GM18907 (cell line): Measurements from ENCODE around the gene FRMPD4.
A peak's percentile ranks its signal among the peaks of the same experiment; 100 is the strongest.

Source experiments
- ATAC-seq: cut with Tn5 transposase; IDR thresholded peaks from one replicate; pipeline ENCODE4 v1.9.1; 2021; ENCODE audit warnings: mild to moderate bottlenecking, moderate library complexity; ENCODE audit not compliant: unreplicated experiment

Gene FRMPD4

DNA sequence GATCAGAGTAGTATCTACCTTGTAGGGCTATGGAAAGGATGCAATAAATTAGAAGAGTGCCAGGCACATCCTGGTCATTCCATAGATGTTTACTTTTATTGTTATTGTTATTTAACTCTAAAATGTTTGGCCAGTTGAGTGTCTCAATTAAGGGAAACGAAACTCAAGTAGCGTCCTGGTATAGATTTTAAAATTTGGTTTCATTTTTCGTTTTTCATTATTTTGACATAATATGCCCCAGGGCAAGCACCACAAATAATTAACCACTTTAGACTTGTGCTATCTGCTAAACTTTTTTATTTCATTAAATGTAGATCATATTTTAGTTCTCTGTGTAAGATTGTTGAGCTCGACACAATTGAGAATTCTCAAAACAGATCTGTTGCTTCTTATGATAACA is 473.2 kb downstream of the FRMPD4 start:
- ATAC-seq = peak; percentile 70

- ATAC-seq = no peak
These were observed 476.0 kb downstream of the FRMPD4 start for GRCh38 chrX:12614266-12614665.

DNA sequence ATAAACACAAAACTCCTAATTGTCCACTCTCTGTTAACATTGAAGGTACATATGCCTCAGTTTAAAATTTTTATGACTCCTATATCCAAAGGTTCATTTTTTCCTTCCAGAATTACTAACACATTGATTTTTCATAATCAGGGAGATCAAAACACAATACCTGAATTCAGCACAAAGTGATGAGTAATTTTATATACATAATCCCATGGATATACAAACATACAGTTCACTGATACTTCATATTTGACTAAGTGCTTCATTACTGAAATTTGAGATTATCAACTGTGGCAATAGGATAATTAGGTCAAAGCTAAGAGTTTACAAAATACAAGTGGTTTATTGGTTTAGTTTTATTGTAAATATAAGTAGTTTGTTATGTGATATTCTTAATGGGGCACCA is 476.8 kb downstream of the FRMPD4 start:
- ATAC-seq = no peak

- ATAC-seq = no peak
These were observed 479.0 kb downstream of the FRMPD4 start for GRCh38 chrX:12617241-12617640.

GRCh38 chrX:12647230-12647629 is 509.0 kb downstream of the FRMPD4 start:
- ATAC-seq = no peak

DNA sequence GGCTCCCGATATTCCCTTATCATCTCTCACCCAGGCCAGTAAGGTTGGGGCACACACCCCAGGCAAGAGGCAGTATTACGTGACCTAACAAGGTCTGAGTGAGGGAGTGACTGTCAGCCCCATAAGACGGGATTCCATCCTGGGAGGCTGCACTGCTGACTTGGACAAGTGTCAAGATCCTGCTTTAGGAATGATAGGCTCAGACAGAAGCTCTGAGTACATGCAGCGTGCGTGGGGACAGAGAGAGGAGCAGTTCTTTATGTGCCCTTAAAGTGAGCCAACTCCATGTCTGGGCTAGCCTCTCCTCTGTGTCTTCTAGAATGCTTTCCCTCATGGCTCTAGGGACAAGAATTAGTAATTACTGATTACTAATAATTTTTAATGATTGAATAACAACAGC is 510.7 kb downstream of the FRMPD4 start:
- ATAC-seq = no peak

- ATAC-seq = no peak
These were observed 519.2 kb downstream of the FRMPD4 start for GRCh38 chrX:12657433-12657832.

- ATAC-seq = peak; percentile 87
These were observed 519.6 kb downstream of the FRMPD4 start for GRCh38 chrX:12657881-12658280.

- no peak for ATAC-seq
These were observed 523.2 kb downstream of the FRMPD4 start for GRCh38 chrX:12661464-12661863.

DNA sequence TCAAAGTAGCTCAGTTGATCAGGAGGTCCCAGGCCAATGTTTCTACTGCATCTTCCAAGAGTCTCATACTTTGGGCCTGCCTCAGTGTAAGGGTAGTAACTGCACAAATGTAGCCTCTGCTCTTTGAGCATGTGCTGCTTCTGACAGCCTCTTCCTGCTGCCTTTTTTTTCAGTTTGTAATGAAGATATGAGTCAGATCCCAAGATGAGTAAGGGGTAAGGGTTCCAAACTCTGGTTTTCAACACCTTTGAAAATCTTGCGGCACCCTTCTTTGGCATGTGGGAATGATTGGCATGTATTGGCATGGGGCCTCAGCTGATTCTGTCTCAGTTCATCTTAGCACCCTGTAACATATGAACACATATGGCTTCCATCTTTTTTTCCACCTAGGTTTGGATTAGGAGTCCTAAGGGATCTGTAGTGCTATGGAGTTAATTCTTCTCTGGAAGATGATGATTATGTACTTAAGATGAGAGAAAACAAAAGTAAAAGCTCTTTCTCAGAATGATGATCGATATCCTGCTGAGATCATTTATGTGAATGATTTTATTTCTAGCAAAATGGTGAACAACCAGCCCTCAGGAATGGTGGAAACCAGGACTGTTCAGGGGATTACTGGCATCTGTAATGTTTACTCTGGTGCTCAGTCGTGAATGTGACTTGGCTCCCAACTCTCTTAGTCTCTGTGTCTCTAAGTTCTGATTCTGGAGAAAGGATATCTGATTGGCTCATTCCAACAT is 534.3 kb downstream of the FRMPD4 start:
- no peak for ATAC-seq

GRCh38 chrX:12673487-12673886 is 535.2 kb downstream of the FRMPD4 start:
- ATAC-seq = no peak

- no peak for ATAC-seq
These were observed 541.2 kb downstream of the FRMPD4 start for GRCh38 chrX:12679522-12679921.

DNA sequence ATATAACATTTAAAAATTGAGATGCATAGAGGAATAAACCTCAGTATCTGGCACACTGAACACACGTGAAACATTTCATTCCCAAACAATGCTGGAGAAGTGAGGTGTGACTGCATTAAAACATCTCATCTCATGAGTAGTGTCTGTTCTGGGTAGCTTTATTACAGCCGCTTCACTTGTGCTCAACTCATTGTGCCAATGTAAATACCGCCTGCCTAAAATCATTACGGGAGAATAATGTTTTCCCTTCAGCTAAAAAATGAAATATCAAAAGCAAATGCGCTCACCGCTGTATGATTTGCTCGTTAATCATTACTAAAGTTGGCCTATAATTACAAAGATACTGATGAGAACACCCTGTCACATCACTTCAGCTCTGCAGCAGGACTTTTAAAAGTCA is 542.8 kb downstream of the FRMPD4 start:
- no peak for ATAC-seq

DNA sequence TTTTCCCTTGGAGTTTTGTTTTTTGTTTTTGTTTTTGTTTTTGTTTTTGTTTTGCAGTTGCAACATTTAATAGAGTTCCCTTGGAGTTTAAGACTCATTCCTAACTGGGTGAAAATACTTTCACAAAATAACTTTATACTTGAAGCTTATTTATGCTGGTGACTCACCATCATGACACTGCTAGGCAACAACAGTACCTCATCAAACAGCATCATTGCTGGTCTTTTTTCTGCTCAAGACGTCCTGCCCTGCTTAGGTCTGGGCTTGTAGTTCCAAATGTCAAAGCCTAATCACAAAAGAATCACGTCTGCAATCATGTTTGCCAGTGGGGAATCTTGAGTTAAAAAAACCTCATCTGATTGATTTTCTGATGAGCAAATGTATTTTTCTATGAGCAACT is 547.3 kb downstream of the FRMPD4 start:
- ATAC-seq = no peak

DNA sequence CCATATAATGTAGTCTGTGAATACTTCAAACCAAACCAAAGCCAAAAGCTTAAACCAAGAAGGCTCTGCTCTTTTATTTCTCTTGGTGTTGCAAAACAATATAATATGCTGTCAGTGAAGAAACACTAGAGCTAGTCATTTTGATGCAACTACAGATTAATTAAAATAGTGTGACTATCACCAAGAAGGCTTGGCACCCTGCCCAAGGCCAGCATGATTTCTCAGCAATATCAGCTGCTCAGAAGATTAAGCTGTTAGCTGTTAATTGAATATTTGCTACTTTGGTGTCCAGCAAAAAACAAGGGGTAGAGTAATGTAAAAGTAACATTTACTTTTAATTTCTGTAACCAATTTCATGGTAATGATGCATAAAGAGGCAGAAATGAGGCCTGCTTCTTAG is 548.1 kb downstream of the FRMPD4 start:
- ATAC-seq = no peak

DNA sequence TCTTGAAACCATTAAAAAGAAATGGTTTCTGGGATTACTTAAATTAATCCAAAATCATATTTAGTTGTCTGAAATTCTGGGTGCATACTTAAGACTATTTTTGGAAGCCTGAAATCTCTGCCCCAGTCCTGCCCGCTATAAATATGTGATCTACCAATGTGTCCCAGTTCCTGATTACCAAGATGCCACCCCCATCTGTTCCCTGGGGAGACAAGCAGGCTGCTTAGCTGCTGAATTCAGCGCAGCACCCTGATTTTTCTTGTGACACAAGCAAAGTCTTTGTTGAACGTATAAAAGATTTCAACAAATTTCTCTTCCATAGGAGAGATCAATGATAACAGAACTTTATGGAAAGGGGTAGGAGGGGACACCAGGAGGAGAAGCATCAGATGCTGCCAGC is 552.4 kb downstream of the FRMPD4 start:
- no peak for ATAC-seq

GRCh38 chrX:12693754-12694153 is 555.5 kb downstream of the FRMPD4 start:
- ATAC-seq = no peak

DNA sequence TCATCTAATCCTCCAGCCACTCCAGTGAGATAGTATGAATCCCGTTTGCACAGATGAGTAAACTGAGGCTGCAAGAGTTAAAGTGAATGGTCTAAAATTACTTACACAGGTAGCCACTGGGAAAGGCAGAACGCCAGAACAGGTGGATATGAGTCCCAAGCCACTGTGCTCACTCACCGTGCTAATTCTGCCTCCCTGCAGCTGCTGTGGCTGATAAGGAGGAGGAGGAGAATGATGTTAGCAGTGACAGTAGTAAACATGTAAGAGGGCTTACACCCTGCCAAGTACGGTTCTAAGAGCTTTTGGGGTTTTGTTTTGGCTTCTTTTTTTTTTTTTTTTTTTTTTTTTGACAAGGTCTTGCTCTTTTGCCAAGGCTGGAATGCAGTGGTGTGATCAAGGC is 562.5 kb downstream of the FRMPD4 start:
- ATAC-seq = no peak

DNA sequence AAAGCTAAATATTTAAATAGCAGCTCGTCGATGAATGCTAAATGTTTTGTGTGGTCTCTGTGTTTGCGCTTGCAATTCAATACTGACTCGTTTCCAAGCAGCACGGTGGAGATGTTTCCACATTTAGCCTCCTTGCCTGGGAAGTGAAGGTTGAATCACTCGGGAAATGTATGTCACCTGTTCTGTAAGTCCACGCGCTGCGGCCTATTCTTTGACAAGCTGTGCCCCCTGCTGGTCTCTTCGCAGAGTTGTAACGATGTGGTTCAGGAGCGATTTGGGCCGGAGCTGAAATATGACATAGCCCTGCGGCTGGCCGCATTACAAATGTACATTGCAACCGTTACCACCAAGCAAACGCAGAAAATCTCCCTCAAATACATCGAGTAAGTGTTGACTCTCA is 563.4 kb downstream of the FRMPD4 start:
- peak; percentile 62 for ATAC-seq

DNA sequence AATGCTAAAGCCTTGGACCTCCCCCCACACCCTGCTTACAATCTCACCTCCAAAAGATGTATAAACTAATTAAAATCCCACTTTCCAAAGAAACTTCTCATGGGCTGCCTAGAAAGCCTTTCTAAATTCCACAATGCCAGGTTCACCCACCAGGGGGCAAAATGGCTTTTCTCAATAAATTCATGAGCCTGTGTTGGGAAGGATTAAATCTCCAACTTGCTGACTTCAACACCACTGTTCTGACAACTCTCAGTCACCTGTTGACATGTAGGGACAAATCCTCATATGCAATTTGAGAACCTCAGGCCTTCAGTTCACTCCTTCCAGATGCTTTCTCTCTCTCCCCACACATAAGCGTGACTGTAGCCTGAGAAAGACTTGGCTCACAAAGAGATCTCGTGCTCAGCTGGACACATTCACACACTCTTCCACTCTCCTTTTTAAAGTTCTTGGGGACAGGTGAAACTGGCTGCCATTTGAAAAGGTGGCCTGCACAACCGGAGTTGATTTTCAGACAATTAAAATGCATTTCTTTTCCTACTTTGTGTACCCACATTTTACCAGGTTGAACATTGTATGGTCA is 564.3 kb downstream of the FRMPD4 start:
- no peak for ATAC-seq

- no peak for ATAC-seq
These were observed 566.4 kb downstream of the FRMPD4 start for GRCh38 chrX:12704706-12705105.

DNA sequence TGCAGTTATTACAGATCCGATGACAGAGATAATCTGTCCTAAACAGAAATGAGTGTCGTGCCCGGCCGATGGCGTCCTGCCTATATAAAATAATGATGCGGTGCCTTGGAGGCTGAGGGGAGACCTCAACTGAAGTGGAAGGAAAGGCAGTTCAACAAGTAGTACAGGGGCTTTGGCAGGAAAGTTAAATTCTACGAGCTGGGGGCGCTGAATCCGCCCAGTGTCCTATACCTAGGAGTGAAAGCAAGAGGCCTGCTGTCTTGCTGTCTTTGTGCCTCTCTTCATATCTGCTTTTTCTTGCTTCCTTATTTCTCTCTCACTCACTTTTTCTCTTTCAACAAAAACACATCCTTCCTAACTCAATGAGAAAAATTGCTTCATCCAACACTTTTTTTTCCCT is 570.8 kb downstream of the FRMPD4 start:
- no peak for ATAC-seq
